ENCODE data around the gene PMS1.

Gene PMS1

GRCh38 chr2:189854187-189854586, 69.9 kb downstream of the PMS1 start:
- H3K4me1 ChIP-seq (ENCODE audit: insufficient read depth, insufficient read length): no peaks in the 10 kb centered on the region
- no peak for DNase-seq (ENCODE audit: low read depth, low spot score)
- no peaks in the 10 kb centered on the region for H3K27me3 ChIP-seq (ENCODE audit: insufficient read depth, insufficient read length)
- TF ChIP-seq YY1 (IDR thresholded peaks at IDR 0.05; ENCODE audit: insufficient read depth, insufficient read length) (no peak), ZNF274 (IDR thresholded peaks at IDR 0.05; ENCODE audit: low read depth, low read length) (no peak), SUZ12 (IDR thresholded peaks at IDR 0.05; ENCODE audit: extremely low read depth, insufficient read depth, insufficient read length) (no peak)
- no peak overlapping the region for H3K9ac ChIP-seq (ENCODE audit: insufficient read length, low read depth)
- H3K36me3 ChIP-seq (ENCODE audit: insufficient read depth, insufficient read length, low read length): peaks cover 31% of the 10 kb centered on the region
- H3K4me3 ChIP-seq (ENCODE audit: insufficient read length, low read depth): no peak overlapping the region
- no peaks in the 10 kb centered on the region for H3K9me3 ChIP-seq (ENCODE audit: insufficient read depth, low read length)

- peaks cover 31% of the 10 kb centered on the region for H3K36me3 ChIP-seq (ENCODE audit: insufficient read depth, insufficient read length, low read length)
- no peak for TF ChIP-seq ZNF274 (IDR thresholded peaks at IDR 0.05; ENCODE audit: low read depth, low read length)
- TF ChIP-seq YY1 (IDR thresholded peaks at IDR 0.05; ENCODE audit: insufficient read depth, insufficient read length): no peak
- TF ChIP-seq SUZ12 (IDR thresholded peaks at IDR 0.05; ENCODE audit: extremely low read depth, insufficient read depth, insufficient read length): no peak
- no peak overlapping the region for H3K9ac ChIP-seq (ENCODE audit: insufficient read length, low read depth)
- no peak for DNase-seq (ENCODE audit: low read depth, low spot score)
- no peaks in the 10 kb centered on the region for H3K4me1 ChIP-seq (ENCODE audit: insufficient read depth, insufficient read length)
- no peaks in the 10 kb centered on the region for H3K9me3 ChIP-seq (ENCODE audit: insufficient read depth, low read length)
- no peaks in the 10 kb centered on the region for H3K27me3 ChIP-seq (ENCODE audit: insufficient read depth, insufficient read length)
- H3K4me3 ChIP-seq (ENCODE audit: insufficient read length, low read depth): no peak overlapping the region
These were observed 70.7 kb downstream of the PMS1 start for GRCh38 chr2:189854940-189855339.

- Histone ChIP-seq H3K27me3 (ENCODE audit: insufficient read depth, insufficient read length) (no peaks in the 10 kb centered on the region), H3K36me3 (ENCODE audit: insufficient read depth, insufficient read length, low read length) (peaks cover 20% of the 10 kb centered on the region), H3K9ac (ENCODE audit: insufficient read length, low read depth) (no peak overlapping the region), H3K4me3 (ENCODE audit: insufficient read length, low read depth) (no peak overlapping the region), H3K9me3 (ENCODE audit: insufficient read depth, low read length) (no peaks in the 10 kb centered on the region), H3K4me1 (ENCODE audit: insufficient read depth, insufficient read length) (no peaks in the 10 kb centered on the region)
- no peak for DNase-seq (ENCODE audit: low read depth, low spot score)
- TF ChIP-seq YY1 (IDR thresholded peaks at IDR 0.05; ENCODE audit: insufficient read depth, insufficient read length) (no peak), SUZ12 (IDR thresholded peaks at IDR 0.05; ENCODE audit: extremely low read depth, insufficient read depth, insufficient read length) (no peak), ZNF274 (IDR thresholded peaks at IDR 0.05; ENCODE audit: low read depth, low read length) (no peak)
These were observed 74.0 kb downstream of the PMS1 start for GRCh38 chr2:189858291-189858690.

GRCh38 chr2:189860161-189860560, 75.9 kb downstream of the PMS1 start:
- DNase-seq (ENCODE audit: low read depth, low spot score): no peak
- no peak overlapping the region for H3K9ac ChIP-seq (ENCODE audit: insufficient read length, low read depth)
- no peaks in the 10 kb centered on the region for H3K9me3 ChIP-seq (ENCODE audit: insufficient read depth, low read length)
- no peaks in the 10 kb centered on the region for H3K27me3 ChIP-seq (ENCODE audit: insufficient read depth, insufficient read length)
- H3K4me1 ChIP-seq (ENCODE audit: insufficient read depth, insufficient read length): no peaks in the 10 kb centered on the region
- no peak overlapping the region for H3K4me3 ChIP-seq (ENCODE audit: insufficient read length, low read depth)
- TF ChIP-seq YY1 (IDR thresholded peaks at IDR 0.05; ENCODE audit: insufficient read depth, insufficient read length) (no peak), SUZ12 (IDR thresholded peaks at IDR 0.05; ENCODE audit: extremely low read depth, insufficient read depth, insufficient read length) (no peak), ZNF274 (IDR thresholded peaks at IDR 0.05; ENCODE audit: low read depth, low read length) (no peak)
- H3K36me3 ChIP-seq (ENCODE audit: insufficient read depth, insufficient read length, low read length): peaks cover 13% of the 10 kb centered on the region

GRCh38 chr2:189862751-189863150, 78.5 kb downstream of the PMS1 start:
- no peak for DNase-seq (ENCODE audit: low read depth, low spot score)
- Histone ChIP-seq H3K27me3 (ENCODE audit: insufficient read depth, insufficient read length) (no peaks in the 10 kb centered on the region), H3K9ac (ENCODE audit: insufficient read length, low read depth) (no peak overlapping the region), H3K4me1 (ENCODE audit: insufficient read depth, insufficient read length) (no peaks in the 10 kb centered on the region), H3K9me3 (ENCODE audit: insufficient read depth, low read length) (no peaks in the 10 kb centered on the region), H3K4me3 (ENCODE audit: insufficient read length, low read depth) (no peak overlapping the region), H3K36me3 (ENCODE audit: insufficient read depth, insufficient read length, low read length) (peaks cover 20% of the 10 kb centered on the region)
- TF ChIP-seq ZNF274 (IDR thresholded peaks at IDR 0.05; ENCODE audit: low read depth, low read length) (no peak), SUZ12 (IDR thresholded peaks at IDR 0.05; ENCODE audit: extremely low read depth, insufficient read depth, insufficient read length) (no peak), YY1 (IDR thresholded peaks at IDR 0.05; ENCODE audit: insufficient read depth, insufficient read length) (no peak)

GRCh38 chr2:189865826-189866225, 81.6 kb downstream of the PMS1 start:
- H3K4me1 ChIP-seq (ENCODE audit: insufficient read depth, insufficient read length): no peaks in the 10 kb centered on the region
- no peaks in the 10 kb centered on the region for H3K27me3 ChIP-seq (ENCODE audit: insufficient read depth, insufficient read length)
- no peak for TF ChIP-seq SUZ12 (IDR thresholded peaks at IDR 0.05; ENCODE audit: extremely low read depth, insufficient read depth, insufficient read length)
- no peak for TF ChIP-seq YY1 (IDR thresholded peaks at IDR 0.05; ENCODE audit: insufficient read depth, insufficient read length)
- TF ChIP-seq ZNF274 (IDR thresholded peaks at IDR 0.05; ENCODE audit: low read depth, low read length): no peak
- H3K9me3 ChIP-seq (ENCODE audit: insufficient read depth, low read length): no peaks in the 10 kb centered on the region
- H3K4me3 ChIP-seq (ENCODE audit: insufficient read length, low read depth): no peak overlapping the region
- peaks cover 20% of the 10 kb centered on the region for H3K36me3 ChIP-seq (ENCODE audit: insufficient read depth, insufficient read length, low read length)
- DNase-seq (ENCODE audit: low read depth, low spot score): no peak
- no peak overlapping the region for H3K9ac ChIP-seq (ENCODE audit: insufficient read length, low read depth)

GRCh38 chr2:189866296-189866695, 82.0 kb downstream of the PMS1 start:
- Histone ChIP-seq H3K4me3 (ENCODE audit: insufficient read length, low read depth) (no peak overlapping the region), H3K9me3 (ENCODE audit: insufficient read depth, low read length) (no peaks in the 10 kb centered on the region), H3K4me1 (ENCODE audit: insufficient read depth, insufficient read length) (no peaks in the 10 kb centered on the region), H3K36me3 (ENCODE audit: insufficient read depth, insufficient read length, low read length) (peaks cover 20% of the 10 kb centered on the region), H3K27me3 (ENCODE audit: insufficient read depth, insufficient read length) (no peaks in the 10 kb centered on the region), H3K9ac (ENCODE audit: insufficient read length, low read depth) (no peak overlapping the region)
- no peak for DNase-seq (ENCODE audit: low read depth, low spot score)
- TF ChIP-seq SUZ12 (IDR thresholded peaks at IDR 0.05; ENCODE audit: extremely low read depth, insufficient read depth, insufficient read length): no peak
- TF ChIP-seq ZNF274 (IDR thresholded peaks at IDR 0.05; ENCODE audit: low read depth, low read length): no peak
- TF ChIP-seq YY1 (IDR thresholded peaks at IDR 0.05; ENCODE audit: insufficient read depth, insufficient read length): no peak

Data from NT2/D1 (cell line).